ENCODE data around the gene WASF2. TPM values are rescaled to one million over a fixed set of nuclear protein-coding genes. Genes with fewer than 3 reads are reported as not detected.
A peak's percentile ranks its signal among the peaks of the same experiment; 100 is the strongest.

The WASF2 gene
- total RNA-seq, 1 experiment from 2014 or later, result 65.9 TPM

DNA sequence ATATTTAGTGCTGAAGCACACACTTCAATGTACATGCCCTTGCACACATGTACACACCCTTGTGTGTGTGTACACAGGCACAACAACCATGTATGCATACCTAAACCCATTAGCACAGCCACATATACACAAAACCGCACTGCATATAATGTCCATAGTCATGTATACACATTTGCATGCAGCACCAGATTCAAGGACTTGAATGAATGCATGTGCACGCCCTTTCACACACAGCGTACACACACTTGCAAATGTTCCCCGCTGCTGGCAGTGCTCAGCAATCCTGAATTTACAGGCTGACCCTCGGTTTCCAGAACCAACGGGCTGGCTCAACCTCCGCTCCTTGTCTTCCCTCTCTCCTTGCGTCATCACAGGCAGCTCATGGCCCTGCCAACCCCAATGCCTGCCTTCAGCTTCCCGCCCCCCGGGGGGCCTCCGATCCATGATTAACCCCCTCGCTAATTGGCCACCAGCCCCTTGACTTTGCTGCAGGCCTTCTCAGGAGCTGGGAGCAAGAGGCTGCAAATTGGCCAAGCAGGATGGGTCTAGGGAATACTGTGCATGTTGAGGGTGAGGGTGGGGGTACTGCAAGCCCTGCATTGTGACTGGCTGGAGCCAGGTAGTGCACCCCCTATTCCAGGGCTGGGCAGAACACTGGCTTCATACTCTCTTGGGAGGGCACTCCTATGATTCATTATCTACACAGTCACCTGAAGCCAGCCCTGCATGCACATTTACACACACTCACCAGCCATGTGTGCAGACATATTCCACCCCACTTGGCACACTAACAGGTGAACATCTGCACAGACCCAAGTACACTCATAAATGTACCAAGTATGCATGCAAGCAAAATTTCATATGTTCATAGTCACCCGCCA, 89.6 kb downstream of the WASF2 start:
- Mint-ChIP-seq H3K4me3 (peak overlapping the region in 1 of 2 experiments; percentile 52; a peak in 2 of 5 replicates), H3K9me3 (no peaks in the 10 kb centered on the region), H3K4me1 (peaks cover 45 to 65% of the 10 kb centered on the region in 2 experiments), H3K36me3 (ENCODE audit: insufficient read depth in 1 of 3, low read depth in 3 of 3) (no peaks in the 10 kb centered on the region), H3K27me3 (ENCODE audit: low read depth) (no peaks in the 10 kb centered on the region; the same call in 1 of the 2 replicates), H3K27ac (peak overlapping the region in 1 of 3 experiments; percentile 57; a peak in 1 of 7 replicates)
- H3K27ac ChIP-seq (ENCODE audit: insufficient read length, low read depth, low read length), result no peak overlapping the region
- no peak overlapping the region for H4K5ac ChIP-seq (ENCODE audit: insufficient read length, low read depth, low read length)
- H3K9ac ChIP-seq (ENCODE audit: extremely low read depth, insufficient read length, low read length), result no peak overlapping the region
- DNase-seq, result no peak
- no peaks in the 10 kb centered on the region for H3K23me2 ChIP-seq (ENCODE audit: insufficient read length, low read depth, low read length, poor library complexity, severe bottlenecking)
- no peaks in the 10 kb centered on the region for H3K9me3 ChIP-seq (ENCODE audit: control insufficient read depth, low read depth, low read length)
- H2AFZ ChIP-seq (ENCODE audit: low read length), result no peak overlapping the region
- no peak overlapping the region for H2BK12ac ChIP-seq (ENCODE audit: insufficient read length, low read depth, low read length)
- TF ChIP-seq, protein P1, sequence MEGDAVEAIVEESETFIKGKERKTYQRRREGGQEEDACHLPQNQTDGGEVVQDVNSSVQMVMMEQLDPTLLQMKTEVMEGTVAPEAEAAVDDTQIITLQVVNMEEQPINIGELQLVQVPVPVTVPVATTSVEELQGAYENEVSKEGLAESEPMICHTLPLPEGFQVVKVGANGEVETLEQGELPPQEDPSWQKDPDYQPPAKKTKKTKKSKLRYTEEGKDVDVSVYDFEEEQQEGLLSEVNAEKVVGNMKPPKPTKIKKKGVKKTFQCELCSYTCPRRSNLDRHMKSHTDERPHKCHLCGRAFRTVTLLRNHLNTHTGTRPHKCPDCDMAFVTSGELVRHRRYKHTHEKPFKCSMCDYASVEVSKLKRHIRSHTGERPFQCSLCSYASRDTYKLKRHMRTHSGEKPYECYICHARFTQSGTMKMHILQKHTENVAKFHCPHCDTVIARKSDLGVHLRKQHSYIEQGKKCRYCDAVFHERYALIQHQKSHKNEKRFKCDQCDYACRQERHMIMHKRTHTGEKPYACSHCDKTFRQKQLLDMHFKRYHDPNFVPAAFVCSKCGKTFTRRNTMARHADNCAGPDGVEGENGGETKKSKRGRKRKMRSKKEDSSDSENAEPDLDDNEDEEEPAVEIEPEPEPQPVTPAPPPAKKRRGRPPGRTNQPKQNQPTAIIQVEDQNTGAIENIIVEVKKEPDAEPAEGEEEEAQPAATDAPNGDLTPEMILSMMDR (conservative IDR thresholded peaks at IDR 0.05), result no peak
- H3K4me1 ChIP-seq (ENCODE audit: insufficient read depth, low read length), result no peaks in the 10 kb centered on the region; the same call in 1 of the 2 replicates
- no peak overlapping the region for H2BK5ac ChIP-seq (ENCODE audit: insufficient read length, low read length)
- no peaks in the 10 kb centered on the region for H3K79me1 ChIP-seq (ENCODE audit: insufficient read depth, low read depth, low read length, poor library complexity, severe bottlenecking)
- no peak overlapping the region for H2BK15ac ChIP-seq (ENCODE audit: low read depth, low read length)
- H4K91ac ChIP-seq (ENCODE audit: insufficient read length, low read depth, low read length), result no peak overlapping the region
- no peak overlapping the region for H3K18ac ChIP-seq (ENCODE audit: insufficient read length, low read depth, low read length)
- H2AK5ac ChIP-seq (ENCODE audit: insufficient read length, low read length), result no peak overlapping the region
- no peak overlapping the region for H2BK120ac ChIP-seq (ENCODE audit: low read depth, low read length, poor library complexity, severe bottlenecking)
- no peak overlapping the region for H3K4me2 ChIP-seq (ENCODE audit: insufficient read depth, insufficient read length, low read length)
- no peak overlapping the region for H3T11ph ChIP-seq (ENCODE audit: low read length)
- WGBS (ENCODE audit: extremely low coverage, insufficient read length, low lambda C conversion rate), result no CpG with 5 or more reads among the region's 13 CpGs
- H3K79me2 ChIP-seq (ENCODE audit: insufficient read depth, low read length), result no peaks in the 10 kb centered on the region
- no peak overlapping the region for H3K56ac ChIP-seq (ENCODE audit: insufficient read length, low read depth, low read length)
- no peak overlapping the region for H2BK20ac ChIP-seq (ENCODE audit: low read depth, low read length, poor library complexity, severe bottlenecking)
- no peaks in the 10 kb centered on the region for H3K27me3 ChIP-seq (ENCODE audit: insufficient read depth, low read length)
- no peak overlapping the region for H3K23ac ChIP-seq (ENCODE audit: insufficient read length, low read depth, low read length)
- H4K8ac ChIP-seq (replicated peaks; ENCODE audit: insufficient read length, low read depth, low read length), result no peak overlapping the region
- H4K20me1 ChIP-seq (ENCODE audit: control insufficient read depth, insufficient read depth, insufficient read length), result no peaks in the 10 kb centered on the region
- H3K14ac ChIP-seq (ENCODE audit: insufficient read depth, low read length), result no peak overlapping the region
- H3K4ac ChIP-seq (ENCODE audit: low read depth, low read length), result no peak overlapping the region
